Kidney (tissue), 14 donors: Measurements from ENCODE around the gene TAF11L13. TPM values are rescaled to one million over a fixed set of nuclear protein-coding genes. Genes with fewer than 3 reads are reported as not detected.

Experiments
- DNase-seq, 5 donors: peaks; one replicate each; pipeline ENCODE4 v3.0.0-alpha.2; 2013 to 2020
- FAIRE-seq: peaks from 2 replicates; lab custom pipeline; 2012; peaks lifted over from hg19 to GRCh38; lab: Jason Lieb, UNC
- H3K27ac ChIP-seq, 2 donors: one replicate each; pipeline ENCODE4 v1.7.0; 2013; ENCODE audit warnings: low read depth in 2 of 2, low read length in 2 of 2, inconsistent platforms in 1 of 2
- H3K27me3 ChIP-seq: one replicate; pipeline ENCODE4 v1.7.1; 2013; ENCODE audit warnings: low read length, inconsistent platforms; ENCODE audit not compliant: control insufficient read depth, insufficient read depth
- H3K36me3 ChIP-seq, 3 donors: one replicate each; pipeline versions ENCODE4 v1.7.0 to v1.7.1; 2013; ENCODE audit warnings: low read length in 3 of 3, control low read depth in 1 of 3, inconsistent platforms in 1 of 3; ENCODE audit not compliant: insufficient read depth in 3 of 3, control insufficient read depth in 2 of 3
- H3K4me1 ChIP-seq, 3 donors: one replicate each; pipeline versions ENCODE4 v1.7.0 to v1.7.1; 2013; ENCODE audit warnings: low read length in 3 of 3, inconsistent platforms in 1 of 3, low read depth in 1 of 3; ENCODE audit not compliant: control insufficient read depth in 2 of 3, insufficient read depth in 2 of 3
- H3K4me3 ChIP-seq, 3 donors: one replicate each; pipeline versions ENCODE4 v1.7.0 to v1.8.1; 2013; ENCODE audit warnings: low read length in 3 of 3, control low read depth in 1 of 3, inconsistent platforms in 1 of 3
- H3K9ac ChIP-seq, 3 donors: one replicate each; pipeline versions ENCODE4 v1.7.0 to v1.7.1; 2013; ENCODE audit warnings: low read length in 3 of 3, control low read depth in 1 of 3, inconsistent platforms in 1 of 3
- H3K9me3 ChIP-seq, 3 donors: one replicate each; pipeline versions ENCODE4 v1.7.0 to v1.7.1; 2013; ENCODE audit warnings: low read length in 3 of 3, control low read depth in 1 of 3, inconsistent platforms in 1 of 3; ENCODE audit not compliant: control insufficient read depth in 2 of 3, insufficient read depth in 1 of 3
- CTCF ChIP-seq: IDR thresholded peaks from 3 replicates; pipeline ENCODE4 v1.5.1; 2012; ENCODE audit warnings: mild to moderate bottlenecking, moderate library complexity, borderline replicate concordance; ENCODE audit not compliant: insufficient read depth; ENCODE audit errors: extremely low read depth
- intact Hi-C: fragments of 100-400 bp; cut with DNase I; formaldehyde crosslinking; loops from one replicate; pipeline ENCODE4 v1.11.1; 2022
- polyA plus RNA-seq: library from polyadenylated mRNA; stranded (reverse); fragments of 350-450 nt; fragmentation: Illumina TruSeq; extraction: RNeasy Lipid Tissue Mini Kit (QIAGEN cat#74804); gene quantifications from one replicate; pipeline ENCODE4 v1.2.3, GENCODE V29; 2014; ENCODE audit warnings: low read depth, low replicate concordance; ENCODE audit not compliant: insufficient read depth
- total RNA-seq: library from RNA; stranded (reverse); fragmentation: NEBNext Ultra II Directional; extraction: Animal tissue kit (Norgen Biotek cat#: 25700); gene quantifications from one replicate; pipeline ENCODE4 v1.2.1, GENCODE V29; 2021
- donor health status: control.
- donor health status: control.
- donor health status: control.
- donor health status: control.
- donor health status: control.
- donor health status: DM: yes; HTN: yes; CAD: no.
- donor health status: Normal renal cell carcinoma (clear cell type).

Gene TAF11L13
- total and polyA plus RNA-seq, 2 donors from 2014 or later, result not detected

- intact Hi-C loops, result no loop called here
- Histone ChIP-seq H3K4me3 (no peak overlapping the region), H3K4me1 (no peaks in the 10 kb centered on the region), H3K27me3 (no peaks in the 10 kb centered on the region), H3K9ac (no peak overlapping the region), H3K27ac (no peak overlapping the region), H3K9me3 (no peaks in the 10 kb centered on the region), H3K36me3 (no peaks in the 10 kb centered on the region)
- FAIRE-seq, result no peak
- no peak for TF ChIP-seq CTCF
- DNase-seq, result no peak
These were observed 47.8 kb downstream of the TAF11L13 start for GRCh38 chr5:17679597-17680203.

GRCh38 chr5:17680737-17681136 lies 48.8 kb downstream of the TAF11L13 start:
- Histone ChIP-seq H3K9ac (no peak overlapping the region), H3K9me3 (no peaks in the 10 kb centered on the region), H3K27me3 (no peaks in the 10 kb centered on the region), H3K36me3 (no peaks in the 10 kb centered on the region), H3K27ac (no peak overlapping the region), H3K4me1 (no peaks in the 10 kb centered on the region), H3K4me3 (no peak overlapping the region)
- no peak for TF ChIP-seq CTCF
- intact Hi-C loops, result no loop called here
- DNase-seq (no peak), FAIRE-seq (no peak)

Other genes with a start within 250 kb of the TAF11L13 start
- not detected for gene TAF11L2, start 133.9 kb upstream of the TAF11L13 start, total RNA-seq
- not detected for gene TAF11L2, start 133.9 kb upstream of the TAF11L13 start, polyA plus RNA-seq
- gene TAF11L3, start 113.7 kb upstream of the TAF11L13 start, total RNA-seq, result not detected
- gene TAF11L3, start 113.7 kb upstream of the TAF11L13 start, polyA plus RNA-seq, result not detected
- gene TAF11L4, start 110.3 kb upstream of the TAF11L13 start, total RNA-seq, result not detected
- gene TAF11L4, start 110.3 kb upstream of the TAF11L13 start, polyA plus RNA-seq, result not detected
- not detected for gene TAF11L5, start 106.9 kb upstream of the TAF11L13 start, total RNA-seq
- not detected for gene TAF11L5, start 106.9 kb upstream of the TAF11L13 start, polyA plus RNA-seq
- not detected for gene TAF11L6, start 103.4 kb upstream of the TAF11L13 start, total RNA-seq
- not detected for gene TAF11L6, start 103.4 kb upstream of the TAF11L13 start, polyA plus RNA-seq
- gene TAF11L7, start 46.3 kb upstream of the TAF11L13 start, total RNA-seq, result not detected
- gene TAF11L7, start 46.3 kb upstream of the TAF11L13 start, polyA plus RNA-seq, result not detected
- gene TAF11L8, start 41.1 kb upstream of the TAF11L13 start, total RNA-seq, result not detected
- not detected for gene TAF11L8, start 41.1 kb upstream of the TAF11L13 start, polyA plus RNA-seq
- not detected for gene TAF11L9, start 37.7 kb upstream of the TAF11L13 start, total RNA-seq
- gene TAF11L9, start 37.7 kb upstream of the TAF11L13 start, polyA plus RNA-seq, result not detected
- gene TAF11L10, start 34.3 kb upstream of the TAF11L13 start, total RNA-seq, result not detected
- gene TAF11L10, start 34.3 kb upstream of the TAF11L13 start, polyA plus RNA-seq, result not detected
- gene TAF11L11, start 27.9 kb upstream of the TAF11L13 start, total RNA-seq, result not detected
- gene TAF11L11, start 27.9 kb upstream of the TAF11L13 start, polyA plus RNA-seq, result not detected
- not detected for gene TAF11L12, start 21.7 kb upstream of the TAF11L13 start, total RNA-seq
- not detected for gene TAF11L12, start 21.7 kb upstream of the TAF11L13 start, polyA plus RNA-seq
- not detected for gene TAF11L14, start 2.4 kb downstream of the TAF11L13 start, total RNA-seq
- not detected for gene TAF11L14, start 2.4 kb downstream of the TAF11L13 start, polyA plus RNA-seq